HEK293 (cell line): ENCODE measurements around the gene MBOAT2.

ENCODE experiments used
- CTCF ChIP-seq: fragments of 450-650 bp; formaldehyde crosslinking; IDR thresholded peaks from 2 replicates; pipeline ENCODE4 v1.5.1; 2016; ENCODE audit warnings: missing biosample characterization, missing genetic modification characterization
- HOXA7 ChIP-seq: sonication (generic); formaldehyde crosslinking; IDR thresholded peaks from 2 replicates; pipeline ENCODE4 v1.8.1; 2022; ENCODE audit warnings: missing genetic modification reagents, borderline replicate concordance
- PRDM1 ChIP-seq: fragments of 450-650 bp; formaldehyde crosslinking; IDR thresholded peaks from 2 replicates; pipeline ENCODE4; 2016; ENCODE audit warnings: missing biosample characterization, missing genetic modification characterization
- YY1 ChIP-seq: fragments of 450-650 bp; formaldehyde crosslinking; IDR thresholded peaks from 2 replicates; pipeline ENCODE4 v1.5.1; 2018; ENCODE audit warnings: missing biosample characterization, missing genetic modification characterization
- ZFP3 ChIP-seq: fragments of 450-650 bp; formaldehyde crosslinking; IDR thresholded peaks from 2 replicates; pipeline ENCODE4 v1.5.1; 2016; ENCODE audit warnings: low read depth, missing biosample characterization, missing genetic modification characterization
- ZNF121 ChIP-seq: fragments of 450-650 bp; formaldehyde crosslinking; IDR thresholded peaks from 2 replicates; pipeline ENCODE4 v1.5.1; 2016; ENCODE audit warnings: missing biosample characterization, missing genetic modification characterization
- ZNF169 ChIP-seq: fragments of 450-650 bp; formaldehyde crosslinking; IDR thresholded peaks from 2 replicates; pipeline ENCODE4 v1.5.1; 2016; ENCODE audit warnings: missing biosample characterization, missing genetic modification characterization
- ZNF302 ChIP-seq: fragments of 450-650 bp; formaldehyde crosslinking; IDR thresholded peaks from 2 replicates; pipeline ENCODE4 v1.5.1; 2016; ENCODE audit warnings: missing biosample characterization, missing genetic modification characterization, low read depth
- ZNF366 ChIP-seq: fragments of 450-650 bp; formaldehyde crosslinking; conservative IDR thresholded peaks from 2 replicates; pipeline ENCODE4 v1.5.1; 2016; ENCODE audit warnings: missing biosample characterization, missing genetic modification characterization
- ZNF423 ChIP-seq: fragments of 450-650 bp; formaldehyde crosslinking; IDR thresholded peaks from 2 replicates; pipeline ENCODE4 v1.5.1; 2016; ENCODE audit warnings: missing biosample characterization, missing genetic modification characterization
- ZNF510 ChIP-seq: fragments of 450-650 bp; formaldehyde crosslinking; IDR thresholded peaks from 2 replicates; pipeline ENCODE4 v1.5.1; 2018; ENCODE audit warnings: mild to moderate bottlenecking, missing genetic modification characterization, missing biosample characterization; ENCODE audit not compliant: insufficient replicate concordance
- ZNF777 ChIP-seq: fragments of 450-650 bp; formaldehyde crosslinking; IDR thresholded peaks from 2 replicates; pipeline ENCODE4 v1.5.1; 2017; ENCODE audit warnings: missing biosample characterization, missing genetic modification characterization, borderline replicate concordance

- TF ChIP-seq ZNF366: no peak
- no peak for TF ChIP-seq ZNF423 (tag by site-specific recombination)
- no peak for TF ChIP-seq CTCF
- no peak for TF ChIP-seq HOXA7 (CRISPR knock-in tag)
- TF ChIP-seq ZNF169: no peak
- TF ChIP-seq YY1: no peak
- no peak for TF ChIP-seq ZNF777
- TF ChIP-seq ZNF510 (tag by site-specific recombination): no peak
- TF ChIP-seq ZFP3: no peak
- TF ChIP-seq ZNF302: no peak
- no peak for TF ChIP-seq ZNF121 (tag by site-specific recombination)
- TF ChIP-seq PRDM1 (tag by site-specific recombination): no peak
These were observed 164.1 kb downstream of the MBOAT2 start for GRCh38 chr2:8839189-8839965.
